ENCODE data around the gene KRTAP4-1.

- TF ChIP-seq CTCF (IDR thresholded peaks at IDR 0.05) (no peak), POLR2A (IDR thresholded peaks at IDR 0.05) (no peak)
Measured at GRCh38 chr17:41144846-41145245, 39.9 kb downstream of the KRTAP4-1 start.
